GM19468 (cell line): ENCODE data around the gene CDT1.
"Not testable (repeated sequence)": the region's sequence is repeated elsewhere in the genome, so short reads cannot be mapped to it uniquely, and the experiment has no call there.

ENCODE experiments used
- ATAC-seq: cut with Tn5 transposase; IDR thresholded peaks from one replicate; pipeline ENCODE4 v1.9.1; 2021; ENCODE audit warnings: mild to moderate bottlenecking, moderate library complexity, moderate number of reproducible peaks; ENCODE audit not compliant: unreplicated experiment; ENCODE audit errors: extremely low read depth

Gene CDT1

DNA sequence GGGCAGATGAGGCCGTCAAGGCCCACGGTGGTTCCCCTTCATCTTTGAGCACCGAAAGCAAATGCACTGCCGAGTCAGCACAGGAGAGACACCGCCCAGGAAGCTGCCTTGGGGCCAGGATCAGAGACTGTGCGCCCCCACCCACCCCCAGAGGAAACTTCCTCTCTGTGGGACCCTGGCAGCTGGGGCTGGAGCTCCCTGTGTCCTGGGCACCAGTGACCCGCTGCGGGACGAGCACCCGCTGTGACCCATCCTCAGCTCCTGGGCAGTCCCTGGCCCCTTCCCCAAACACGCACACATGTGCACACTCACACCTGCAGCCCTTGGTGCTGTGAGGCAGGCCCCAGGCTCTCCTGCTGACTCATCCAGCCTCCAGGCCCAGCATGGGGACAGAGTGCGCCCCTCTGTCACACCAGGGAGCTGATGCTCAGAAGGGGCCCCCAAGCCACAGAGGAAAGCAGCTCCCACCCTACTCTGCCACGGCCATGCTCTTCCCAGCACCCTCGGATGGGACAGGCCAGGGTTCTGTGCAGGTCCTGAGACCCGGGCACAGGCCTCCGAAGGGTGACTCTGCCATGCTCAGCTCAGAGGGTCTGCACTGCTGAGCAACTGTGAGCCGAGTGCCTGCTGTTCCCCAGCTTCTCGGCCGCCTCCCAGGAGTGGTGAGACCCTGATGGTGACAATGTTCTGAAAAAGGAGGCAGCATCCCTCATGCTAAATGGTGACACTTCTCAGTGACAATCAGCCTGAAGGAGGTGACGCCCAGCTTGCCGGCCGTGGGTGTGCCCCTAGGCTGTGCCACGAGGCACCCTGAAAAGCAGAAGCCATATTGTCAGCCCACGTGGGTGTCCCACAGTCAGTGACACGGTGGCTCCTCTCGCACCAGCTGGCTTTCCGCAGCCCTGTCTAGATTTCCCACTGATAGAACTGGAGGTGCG is 22.2 kb upstream of the CDT1 start:
- no peak for ATAC-seq

DNA sequence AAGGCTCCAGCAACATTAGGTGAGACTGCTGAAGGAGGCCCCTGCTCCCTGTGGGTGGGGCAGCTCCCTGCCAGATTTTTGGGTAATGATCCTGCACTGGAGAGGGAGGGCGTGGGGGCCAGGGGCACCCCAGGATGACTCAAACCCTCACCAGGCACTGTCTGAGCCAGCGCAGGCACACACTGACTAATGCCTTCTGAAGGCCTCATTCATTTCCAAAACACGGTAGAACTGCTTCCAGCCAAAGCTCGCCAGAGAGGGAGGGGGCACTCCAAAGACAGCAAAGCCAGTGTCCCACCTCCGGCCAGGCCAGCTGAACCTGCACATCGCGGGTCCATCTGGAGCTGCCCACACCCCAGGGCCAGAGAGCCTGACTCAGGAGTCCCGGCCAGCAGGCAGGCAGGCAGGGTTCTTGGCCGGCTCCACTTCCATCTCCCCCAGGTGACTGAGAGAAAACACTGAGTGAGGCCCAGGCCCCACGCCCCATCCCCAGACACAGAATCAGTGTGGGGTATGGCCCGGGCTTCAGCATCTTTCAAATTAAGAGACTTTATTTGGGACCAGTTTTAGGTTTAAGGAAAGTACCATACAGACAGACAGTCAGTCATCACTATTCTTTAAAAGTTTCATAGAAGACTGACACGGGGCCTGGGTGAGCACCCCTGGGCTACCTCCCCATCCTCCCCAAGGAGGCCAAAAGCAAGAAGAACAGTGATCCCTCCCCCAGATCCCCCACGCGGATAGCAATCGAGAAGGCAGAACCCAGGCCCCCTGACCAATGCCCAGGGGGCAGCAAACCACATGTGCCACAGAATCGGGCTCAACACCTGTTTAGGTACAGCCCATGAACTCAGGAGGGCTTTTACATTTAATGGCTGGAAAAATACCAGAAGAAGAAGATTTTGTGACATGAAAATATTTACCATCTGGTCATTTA is 20.9 kb upstream of the CDT1 start:
- ATAC-seq = no peak

DNA sequence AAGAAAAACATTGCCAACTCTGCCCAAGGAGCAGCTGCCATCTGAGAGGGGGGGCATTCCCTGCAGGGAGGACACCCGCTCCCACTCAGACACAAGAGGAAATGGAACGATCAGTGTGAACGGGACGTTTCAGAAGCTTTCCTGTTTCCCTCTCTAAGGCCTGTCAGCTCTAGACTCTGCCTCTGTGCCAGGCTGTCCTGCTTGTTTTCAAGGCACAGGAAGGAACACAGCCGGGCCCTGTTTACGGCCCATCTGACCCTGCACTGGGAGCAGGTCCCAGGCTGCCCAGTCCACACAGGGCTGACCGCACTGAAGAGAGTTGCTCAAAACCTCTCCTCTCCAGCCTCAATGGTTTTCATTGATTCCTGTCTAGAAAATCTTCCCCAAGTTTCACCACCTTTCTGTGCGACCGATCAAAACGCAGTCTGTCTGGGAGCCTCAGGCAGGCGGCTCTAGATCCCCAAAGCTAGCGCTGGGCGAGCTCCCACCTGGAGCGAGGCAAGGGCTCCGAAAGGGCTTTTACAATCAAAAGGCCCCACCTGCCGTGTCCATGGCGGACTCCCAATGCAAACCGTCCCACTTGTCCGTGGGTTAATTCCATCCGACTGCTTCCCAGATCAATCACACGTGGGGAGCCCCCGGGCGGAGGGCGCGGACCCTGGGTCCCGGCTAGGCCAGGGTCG is 20.1 kb upstream of the CDT1 start:
- no peak for ATAC-seq

DNA sequence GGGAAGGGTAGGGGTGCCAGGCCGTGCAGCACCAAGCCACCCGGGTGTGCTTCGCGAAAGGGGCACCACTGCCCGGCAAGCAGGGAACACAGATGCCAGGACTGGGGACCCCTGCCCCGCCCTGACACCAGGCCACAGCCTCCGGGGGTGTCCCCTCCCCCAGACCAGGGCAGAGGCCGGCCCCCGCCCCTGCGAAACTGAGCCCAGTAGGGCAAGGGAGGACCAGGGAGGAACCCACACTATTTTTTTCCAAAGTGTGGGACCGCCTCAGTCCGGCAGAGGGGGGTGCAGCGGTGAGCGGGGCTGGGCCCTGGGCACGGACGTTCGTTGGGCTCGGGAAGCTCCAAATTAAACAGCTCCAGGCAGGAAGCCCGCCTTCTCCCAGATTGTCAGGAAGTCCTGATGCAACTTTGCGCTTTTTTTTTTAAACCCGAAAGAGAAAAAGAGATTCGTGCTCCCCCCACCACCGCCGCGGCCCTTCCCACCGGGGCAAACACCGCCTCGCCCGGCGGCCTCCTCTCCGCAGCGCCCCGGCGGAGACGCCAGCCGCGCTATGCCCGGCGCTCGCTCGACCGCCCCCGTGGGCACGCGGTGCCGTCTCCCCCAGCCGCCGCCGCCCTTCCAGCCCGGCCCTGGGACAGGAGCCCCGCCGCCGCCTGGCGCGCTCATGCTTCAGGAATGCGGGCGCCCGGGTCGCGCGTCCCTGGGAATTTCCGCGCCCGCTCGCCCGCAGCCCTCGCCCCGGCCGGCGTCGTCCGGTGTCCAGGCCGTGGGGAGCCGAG is 19.3 kb upstream of the CDT1 start:
- no peak for ATAC-seq

DNA sequence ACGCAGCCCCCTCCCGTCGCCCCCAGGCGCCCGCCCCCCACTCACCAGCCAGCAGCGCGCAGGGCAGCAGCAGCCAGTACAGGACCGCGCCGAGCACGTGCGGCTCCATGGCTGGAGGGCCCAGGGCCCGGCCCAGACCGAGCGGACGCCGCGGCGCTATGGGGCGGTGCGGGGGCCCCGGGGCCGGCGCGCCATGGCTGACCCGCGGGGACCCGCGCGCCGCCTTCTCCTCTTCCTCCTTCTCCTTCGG is 18.8 kb upstream of the CDT1 start:
- ATAC-seq = peak; percentile 21

DNA sequence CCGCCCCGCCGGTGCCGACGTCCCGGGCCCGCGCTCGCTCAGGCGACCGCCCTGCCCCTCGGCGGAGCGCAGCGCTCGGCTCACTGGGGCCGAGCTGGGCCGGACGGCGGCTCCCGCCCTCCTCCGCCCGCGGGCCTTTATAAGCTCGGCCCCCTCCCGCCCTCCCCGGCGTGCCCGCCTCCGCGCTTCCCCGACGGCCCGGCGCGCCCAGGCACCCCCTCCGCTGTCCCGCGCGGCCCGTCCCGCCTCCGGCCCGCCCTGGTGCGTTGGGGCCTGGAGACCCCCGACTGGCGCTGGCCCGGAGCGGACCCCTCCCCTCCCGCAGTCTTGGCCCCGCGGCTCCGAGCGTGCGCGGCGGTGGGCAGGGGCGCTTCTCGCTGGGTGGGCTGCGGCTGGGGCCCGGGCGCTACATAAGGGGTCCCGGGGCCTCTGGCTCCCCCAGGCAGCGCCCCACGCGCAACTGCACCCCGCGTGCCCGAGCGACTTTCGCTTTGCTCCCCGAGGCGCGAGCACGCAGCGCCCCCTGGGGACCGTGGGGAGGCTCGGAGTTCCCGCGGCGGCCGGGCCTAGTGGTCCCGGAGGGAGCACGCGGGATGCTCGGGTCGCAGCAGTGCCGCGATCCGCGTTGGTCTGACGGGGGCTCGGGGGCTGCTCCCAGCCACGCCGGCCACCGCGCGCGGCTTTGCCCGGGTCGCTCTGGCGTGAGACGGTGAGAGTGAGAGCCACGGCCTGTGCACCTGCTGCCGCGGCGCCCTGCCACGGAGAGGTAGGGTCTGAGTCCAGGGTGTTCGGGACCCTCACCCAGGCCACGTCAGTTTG is 18.3 kb upstream of the CDT1 start, which contains the start of gene PIEZO1:
Gene PIEZO1, minus strand, starts transcription at position 115 of the 819 bp plus-strand sequence. CDS start 256 bp downstream, outside the sequence.
- ATAC-seq = peak; percentile 15

DNA sequence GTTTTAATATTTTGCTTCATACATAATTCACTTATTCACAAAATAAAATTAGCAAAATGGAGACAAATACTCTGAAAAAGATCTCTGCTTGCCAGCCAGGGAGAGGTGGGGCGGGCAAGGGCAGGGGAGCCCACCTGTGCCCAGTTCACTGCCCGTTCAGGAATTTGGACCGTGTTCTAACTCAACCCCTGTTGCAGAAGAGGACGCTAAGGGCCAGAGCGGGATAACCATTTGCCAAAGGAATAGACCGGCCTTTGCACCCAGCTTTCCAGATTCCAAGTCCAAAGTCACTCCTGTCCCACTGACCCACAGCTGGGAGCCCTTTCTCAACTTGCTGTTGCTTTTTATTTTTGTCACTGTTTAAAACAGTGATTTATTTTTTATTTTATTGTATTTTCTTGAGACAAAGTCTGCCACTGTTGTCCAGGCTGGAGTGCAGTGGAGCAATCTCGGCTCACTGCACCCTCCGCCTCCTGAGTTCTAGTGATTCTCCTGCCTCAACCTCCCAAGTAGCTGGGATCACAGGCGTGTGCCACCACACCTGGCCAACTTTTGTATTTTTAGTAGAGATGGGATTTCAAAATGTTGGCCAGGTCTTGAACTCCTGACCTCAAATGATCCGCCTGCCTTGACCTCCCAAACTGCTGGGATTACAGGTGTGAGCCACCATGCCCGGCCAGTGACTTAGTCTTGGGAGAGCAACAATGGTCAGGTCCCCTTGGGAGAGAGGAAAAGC is 15.8 kb upstream of the CDT1 start:
- no peak for ATAC-seq

DNA sequence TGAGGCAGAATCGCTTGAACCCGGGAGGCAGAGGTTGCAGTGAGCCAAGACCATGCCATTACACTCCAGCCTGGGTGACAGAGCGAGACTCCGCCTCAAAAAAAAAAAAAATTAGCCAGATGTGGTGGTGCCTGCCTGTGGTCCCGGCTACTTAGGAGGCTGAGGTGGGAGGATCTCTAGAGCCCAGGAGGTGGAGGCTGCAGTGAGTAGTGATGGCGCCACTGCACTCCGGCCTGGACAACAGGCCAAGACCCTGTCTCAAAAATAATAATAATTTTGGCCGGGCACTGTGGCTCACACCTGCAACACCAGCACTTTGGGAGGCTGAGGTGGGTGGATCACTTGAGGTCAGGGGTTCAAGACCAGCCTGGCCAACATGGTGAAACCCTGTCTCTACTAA is 14.8 kb upstream of the CDT1 start:
- not testable (repeated sequence) for ATAC-seq

GRCh38 chr16:88789594-88789993 is 14.0 kb upstream of the CDT1 start:
- no peak for ATAC-seq

DNA sequence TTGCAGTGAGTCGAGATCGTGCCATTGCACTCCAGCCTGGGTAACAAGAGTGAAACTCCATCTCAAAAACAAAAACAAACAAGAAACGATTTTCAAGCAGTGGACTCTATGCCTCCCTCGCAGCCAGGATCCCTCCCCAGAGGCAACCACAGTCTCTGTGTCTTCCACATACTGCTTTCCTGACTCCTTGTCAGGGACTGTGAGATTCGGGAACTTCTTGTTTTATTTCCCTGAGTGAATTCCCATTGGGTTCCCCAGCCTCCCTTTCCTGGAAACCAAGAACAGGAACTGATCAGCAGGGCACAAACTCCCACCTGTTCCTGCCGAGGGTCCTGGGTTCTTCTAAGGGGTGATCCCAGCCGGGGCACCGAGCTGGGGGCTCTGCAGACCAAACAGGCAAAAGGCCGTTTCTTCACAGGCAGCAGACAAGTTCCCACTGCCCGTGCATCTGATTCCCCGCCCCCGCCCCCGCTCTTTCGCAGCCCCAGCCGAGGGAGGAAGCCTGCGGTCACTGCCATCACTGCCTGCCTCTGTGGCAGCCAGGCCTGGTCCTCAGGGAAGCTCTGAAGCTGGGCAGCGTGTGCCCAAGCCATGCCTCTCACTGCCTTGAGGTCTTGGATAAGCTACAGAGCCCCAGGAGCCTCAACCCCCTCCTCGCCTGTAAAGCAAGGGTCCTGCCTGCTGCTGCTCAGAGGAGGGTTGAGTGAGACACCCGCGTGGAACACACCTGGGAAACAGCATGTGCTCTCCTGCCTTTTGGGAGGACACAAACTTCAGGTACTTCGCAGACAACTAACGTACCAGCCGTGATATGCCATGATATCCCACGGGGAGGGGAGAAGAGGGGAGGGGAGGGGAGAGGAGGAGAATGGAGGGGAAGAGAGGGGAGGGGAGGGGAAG is 13.0 kb upstream of the CDT1 start:
- ATAC-seq = no peak

DNA sequence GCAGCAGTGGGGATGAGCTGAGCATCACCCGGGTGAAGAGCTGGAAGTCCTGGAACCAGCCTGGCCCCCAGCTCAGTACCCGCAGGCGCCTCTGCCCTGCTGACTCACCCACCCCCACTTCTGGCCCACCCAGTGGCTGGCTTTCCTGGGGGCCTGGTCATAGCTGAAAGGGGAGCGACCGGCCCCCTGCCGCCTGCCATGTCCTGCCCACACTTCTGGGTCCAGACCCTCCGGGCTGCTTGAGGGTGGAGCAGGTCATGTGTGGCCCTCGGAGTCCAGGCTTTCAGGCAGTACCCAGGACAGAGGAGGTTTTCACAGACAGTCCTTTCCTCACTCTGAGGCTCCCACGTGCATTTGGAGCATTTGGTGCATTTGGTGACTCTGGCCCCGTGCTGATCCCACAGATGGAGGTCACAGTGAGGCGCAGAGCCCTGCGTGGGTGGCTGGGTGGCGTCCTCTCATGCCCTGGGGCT is 11.5 kb upstream of the CDT1 start:
- no peak for ATAC-seq

DNA sequence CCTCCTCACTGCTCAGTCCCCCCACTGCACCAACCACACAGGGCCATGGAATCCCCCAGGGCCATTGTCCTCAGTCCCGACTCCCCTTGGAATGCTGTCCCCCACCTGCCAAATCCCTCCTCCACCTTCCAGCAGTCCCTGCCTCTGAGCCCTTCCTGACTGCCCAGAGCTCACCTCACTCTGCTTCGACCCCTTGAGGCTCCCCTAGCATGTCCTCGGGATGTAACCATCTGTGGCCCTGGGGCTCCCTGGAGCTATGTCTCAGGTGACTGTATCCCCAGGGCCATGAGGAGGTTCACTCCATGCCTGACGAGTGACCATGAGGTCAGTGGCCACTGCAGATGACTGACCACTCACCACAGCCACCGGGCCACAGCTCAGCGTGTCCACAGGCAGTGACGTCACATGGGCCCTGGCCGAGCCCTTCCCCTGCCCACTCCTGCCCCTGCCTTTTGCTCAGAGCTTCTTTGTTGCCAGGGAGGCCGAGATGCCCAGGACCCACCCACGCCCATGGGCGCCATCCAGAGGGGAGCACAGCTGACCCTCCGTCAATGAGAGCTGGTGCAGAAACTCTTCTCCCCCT is 10.8 kb upstream of the CDT1 start:
- ATAC-seq = no peak

GRCh38 chr16:88793251-88793954 is 10.2 kb upstream of the CDT1 start:
- no peak for ATAC-seq

DNA sequence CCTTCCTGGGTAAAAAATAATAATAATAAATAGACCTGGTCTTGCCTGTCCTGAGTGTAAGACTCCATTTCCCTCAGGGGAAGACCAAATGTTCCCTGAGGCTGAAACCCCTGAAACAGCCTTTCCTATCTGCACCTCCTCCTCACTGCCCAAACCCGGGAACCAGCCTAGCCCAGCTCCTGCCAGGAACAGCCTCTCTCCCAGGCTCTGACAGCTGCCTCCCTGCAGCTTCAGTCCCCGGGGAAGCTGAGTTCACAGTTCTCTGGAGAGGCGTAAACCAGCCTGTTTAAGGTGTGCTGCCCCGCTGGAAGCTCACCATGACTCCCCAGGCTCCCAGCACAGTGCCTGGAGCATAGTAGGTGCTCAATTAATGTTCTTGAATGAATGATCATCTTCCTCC is 7.3 kb upstream of the CDT1 start:
- ATAC-seq = no peak

DNA sequence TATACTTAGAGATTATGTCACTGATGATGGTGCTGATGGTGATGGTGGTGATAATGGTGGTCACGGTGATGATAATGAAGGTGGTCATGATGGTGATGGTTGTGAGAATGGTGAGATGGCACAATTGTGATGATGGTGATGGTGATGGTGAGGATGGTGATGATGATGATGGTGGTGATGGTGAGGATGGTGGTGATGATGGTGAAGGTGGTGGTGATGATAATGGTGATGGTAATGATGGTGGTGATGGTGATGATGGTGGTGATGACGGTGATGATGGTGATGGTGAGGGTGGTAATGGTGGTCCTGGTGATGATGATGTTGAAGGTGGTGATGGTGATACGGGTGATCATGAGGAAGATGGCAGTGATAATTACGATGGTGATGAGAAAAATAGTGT is 5.5 kb upstream of the CDT1 start:
- no peak for ATAC-seq

GRCh38 chr16:88798772-88799455 is 4.7 kb upstream of the CDT1 start:
- no peak for ATAC-seq
